Stomach smooth muscle (tissue), 2 donors: ENCODE data around the gene PDZRN3.

Experiments
- H3K27ac ChIP-seq: one replicate; pipeline ENCODE4 v1.7.0; 2013; ENCODE audit warnings: mild to moderate bottlenecking, low read length, inconsistent platforms
- H3K27me3 ChIP-seq, 2 donors: one replicate each; pipeline ENCODE4 v1.7.0; 2013; ENCODE audit warnings: low read length in 2 of 2; ENCODE audit not compliant: insufficient read depth in 2 of 2, control insufficient read depth in 1 of 2
- H3K36me3 ChIP-seq, 2 donors: one replicate each; pipeline ENCODE4 v1.7.0; 2013; ENCODE audit warnings: low read length in 2 of 2; ENCODE audit not compliant: control insufficient read depth in 2 of 2, insufficient read depth in 2 of 2
- H3K4me1 ChIP-seq: one replicate; pipeline ENCODE4 v1.7.0; 2013; ENCODE audit warnings: low read length; ENCODE audit not compliant: control insufficient read depth, insufficient read depth
- H3K4me3 ChIP-seq, 2 donors: one replicate each; pipeline ENCODE4 v1.7.0; 2013; ENCODE audit warnings: low read length in 2 of 2
- H3K9ac ChIP-seq, 2 donors: one replicate each; pipeline ENCODE4 v1.7.0; 2013; ENCODE audit warnings: low read length in 2 of 2, mild to moderate bottlenecking in 1 of 2
- H3K9me3 ChIP-seq, 2 donors: one replicate each; pipeline ENCODE4 v1.7.0; 2013; ENCODE audit warnings: low read length in 2 of 2; ENCODE audit not compliant: control insufficient read depth in 2 of 2
- donor health status: healthy.
- donor health status: Pancreatic carcinoma.

Gene PDZRN3

GRCh38 chr3:73656241-73656890 is 31.6 kb upstream of the PDZRN3 start:
- no peaks in the 10 kb centered on the region for H3K4me1 ChIP-seq
- H3K27ac ChIP-seq: no peak overlapping the region
- no peaks in the 10 kb centered on the region for H3K27me3 ChIP-seq
- H3K9ac ChIP-seq: no peak overlapping the region
- no peaks in the 10 kb centered on the region for H3K9me3 ChIP-seq
- H3K4me3 ChIP-seq: no peak overlapping the region
- no peaks in the 10 kb centered on the region for H3K36me3 ChIP-seq

- no peak overlapping the region for H3K9ac ChIP-seq
- H3K4me3 ChIP-seq: no peak overlapping the region
- no peaks in the 10 kb centered on the region for H3K4me1 ChIP-seq
- no peaks in the 10 kb centered on the region for H3K36me3 ChIP-seq
- no peaks in the 10 kb centered on the region for H3K9me3 ChIP-seq
- H3K27me3 ChIP-seq: no peaks in the 10 kb centered on the region
- no peak overlapping the region for H3K27ac ChIP-seq
Measured at GRCh38 chr3:73655197-73655596, 30.5 kb upstream of the PDZRN3 start.

DNA sequence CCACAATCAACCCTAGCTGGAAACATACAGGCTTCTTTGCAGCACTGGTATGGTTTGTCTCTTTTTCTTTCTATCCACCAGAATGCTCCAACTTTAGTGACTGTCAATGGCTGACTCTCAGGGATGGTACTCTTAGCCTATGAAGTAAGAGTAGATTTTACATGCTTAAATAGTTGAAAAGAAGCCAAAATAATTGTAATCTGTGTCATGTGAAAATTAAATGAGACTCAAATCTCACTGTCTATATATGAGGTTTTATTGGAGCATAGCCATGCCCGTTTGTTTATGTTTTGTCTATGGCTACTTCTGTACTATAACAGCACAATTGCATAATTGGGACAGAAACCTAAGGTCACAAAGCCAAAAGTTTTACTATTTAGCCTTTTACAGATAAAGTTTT is 29.1 kb upstream of the PDZRN3 start:
- Histone ChIP-seq H3K9ac (no peak overlapping the region), H3K9me3 (no peaks in the 10 kb centered on the region), H3K27ac (no peak overlapping the region), H3K4me3 (no peak overlapping the region), H3K36me3 (no peaks in the 10 kb centered on the region), H3K4me1 (peaks cover 5% of the 10 kb centered on the region), H3K27me3 (no peaks in the 10 kb centered on the region)

GRCh38 chr3:73653351-73653750 is 28.6 kb upstream of the PDZRN3 start:
- no peak overlapping the region for H3K9ac ChIP-seq
- H3K36me3 ChIP-seq: no peaks in the 10 kb centered on the region
- H3K4me1 ChIP-seq: peaks cover 5% of the 10 kb centered on the region
- H3K9me3 ChIP-seq: no peaks in the 10 kb centered on the region
- no peak overlapping the region for H3K4me3 ChIP-seq
- no peak overlapping the region for H3K27ac ChIP-seq
- no peaks in the 10 kb centered on the region for H3K27me3 ChIP-seq

GRCh38 chr3:73652896-73653295 is 28.2 kb upstream of the PDZRN3 start:
- no peaks in the 10 kb centered on the region for H3K9me3 ChIP-seq
- H3K4me3 ChIP-seq: no peak overlapping the region
- H3K36me3 ChIP-seq: no peaks in the 10 kb centered on the region
- no peak overlapping the region for H3K9ac ChIP-seq
- no peak overlapping the region for H3K27ac ChIP-seq
- peaks cover 5% of the 10 kb centered on the region for H3K4me1 ChIP-seq
- no peaks in the 10 kb centered on the region for H3K27me3 ChIP-seq

DNA sequence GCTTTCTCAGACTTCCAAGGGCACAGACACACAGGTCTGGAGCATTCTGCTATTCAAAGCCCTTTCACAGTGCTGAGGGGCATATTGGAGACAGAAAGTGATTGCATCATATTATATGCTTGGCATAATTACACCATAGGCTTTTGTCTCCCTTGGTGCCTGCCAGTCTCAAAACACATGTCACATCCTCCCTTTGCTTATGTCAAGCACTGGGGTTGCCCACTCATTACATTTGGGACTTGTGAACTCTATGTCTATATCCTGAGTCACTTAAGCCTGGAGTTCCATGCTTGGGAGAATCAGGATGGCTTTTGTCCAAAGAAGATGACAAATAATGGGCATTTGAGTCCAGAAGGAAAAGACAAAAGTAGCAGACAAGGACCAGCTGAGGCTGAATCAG is 12.3 kb upstream of the PDZRN3 start:
- no peaks in the 10 kb centered on the region for H3K27me3 ChIP-seq
- no peaks in the 10 kb centered on the region for H3K36me3 ChIP-seq
- no peaks in the 10 kb centered on the region for H3K9me3 ChIP-seq
- peaks cover 3% of the 10 kb centered on the region for H3K4me1 ChIP-seq
- peak overlapping the region; percentile 53 for H3K27ac ChIP-seq
- H3K9ac ChIP-seq: no peak overlapping the region
- H3K4me3 ChIP-seq: no peak overlapping the region

DNA sequence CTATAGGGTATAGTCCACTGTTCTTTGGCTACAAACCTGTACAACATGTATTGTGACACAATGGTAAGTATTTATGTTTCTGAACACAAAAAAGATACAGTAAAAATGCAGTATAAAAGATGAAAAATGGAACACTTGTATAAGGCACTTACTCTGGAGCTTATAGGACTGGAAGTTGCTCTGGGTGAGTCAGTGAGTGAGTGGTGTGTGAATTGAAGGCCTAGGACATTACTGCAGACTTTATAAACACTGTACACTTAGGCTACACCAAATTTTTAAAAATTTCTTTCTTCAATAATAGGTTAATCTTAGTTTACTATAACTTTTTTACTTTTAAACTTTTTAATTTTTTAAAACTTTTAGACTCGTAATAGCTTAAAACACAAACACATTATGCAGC is 10.5 kb upstream of the PDZRN3 start:
- no peaks in the 10 kb centered on the region for H3K27me3 ChIP-seq
- H3K9me3 ChIP-seq: no peaks in the 10 kb centered on the region
- H3K9ac ChIP-seq: no peak overlapping the region
- no peak overlapping the region for H3K4me3 ChIP-seq
- H3K27ac ChIP-seq: no peak overlapping the region
- peaks cover 3% of the 10 kb centered on the region for H3K4me1 ChIP-seq
- H3K36me3 ChIP-seq: no peaks in the 10 kb centered on the region

GRCh38 chr3:73633916-73634344 is 9.2 kb upstream of the PDZRN3 start:
- Histone ChIP-seq H3K9me3 (no peaks in the 10 kb centered on the region), H3K36me3 (no peaks in the 10 kb centered on the region), H3K4me1 (peaks cover 3% of the 10 kb centered on the region), H3K27ac (no peak overlapping the region), H3K4me3 (no peak overlapping the region), H3K9ac (no peak overlapping the region), H3K27me3 (no peaks in the 10 kb centered on the region)

DNA sequence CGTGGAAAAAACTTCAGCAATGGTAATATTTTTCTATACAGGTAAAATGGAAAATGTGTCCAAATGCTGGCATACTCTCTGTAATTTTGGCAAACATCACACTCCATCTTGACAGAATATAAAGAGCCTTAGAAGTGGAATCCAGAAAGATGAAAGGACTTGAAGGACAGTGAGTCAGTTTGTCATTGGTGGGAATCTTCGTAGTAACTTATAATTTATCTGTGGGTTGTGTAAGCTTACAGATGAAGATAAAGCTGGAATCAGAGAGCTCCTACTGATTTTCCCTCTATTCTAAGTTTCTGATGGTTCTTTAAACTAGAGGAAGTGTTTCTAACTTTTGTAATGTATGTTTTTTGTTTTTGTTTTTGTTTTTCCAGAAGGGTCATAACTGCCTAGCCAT is 8.7 kb upstream of the PDZRN3 start:
- Histone ChIP-seq H3K27ac (no peak overlapping the region), H3K36me3 (no peaks in the 10 kb centered on the region), H3K4me3 (no peak overlapping the region), H3K9me3 (no peaks in the 10 kb centered on the region), H3K27me3 (no peaks in the 10 kb centered on the region), H3K4me1 (peaks cover 3% of the 10 kb centered on the region), H3K9ac (no peak overlapping the region)

GRCh38 chr3:73626106-73626505 is 1.4 kb upstream of the PDZRN3 start:
- Histone ChIP-seq H3K36me3 (no peaks in the 10 kb centered on the region), H3K27me3 (no peaks in the 10 kb centered on the region), H3K27ac (peak overlapping the region; percentile 94), H3K4me3 (peak overlapping the region; percentile 96), H3K4me1 (peaks cover 24% of the 10 kb centered on the region), H3K9ac (peak overlapping the region; percentile 90 to 96), H3K9me3 (no peaks in the 10 kb centered on the region)

DNA sequence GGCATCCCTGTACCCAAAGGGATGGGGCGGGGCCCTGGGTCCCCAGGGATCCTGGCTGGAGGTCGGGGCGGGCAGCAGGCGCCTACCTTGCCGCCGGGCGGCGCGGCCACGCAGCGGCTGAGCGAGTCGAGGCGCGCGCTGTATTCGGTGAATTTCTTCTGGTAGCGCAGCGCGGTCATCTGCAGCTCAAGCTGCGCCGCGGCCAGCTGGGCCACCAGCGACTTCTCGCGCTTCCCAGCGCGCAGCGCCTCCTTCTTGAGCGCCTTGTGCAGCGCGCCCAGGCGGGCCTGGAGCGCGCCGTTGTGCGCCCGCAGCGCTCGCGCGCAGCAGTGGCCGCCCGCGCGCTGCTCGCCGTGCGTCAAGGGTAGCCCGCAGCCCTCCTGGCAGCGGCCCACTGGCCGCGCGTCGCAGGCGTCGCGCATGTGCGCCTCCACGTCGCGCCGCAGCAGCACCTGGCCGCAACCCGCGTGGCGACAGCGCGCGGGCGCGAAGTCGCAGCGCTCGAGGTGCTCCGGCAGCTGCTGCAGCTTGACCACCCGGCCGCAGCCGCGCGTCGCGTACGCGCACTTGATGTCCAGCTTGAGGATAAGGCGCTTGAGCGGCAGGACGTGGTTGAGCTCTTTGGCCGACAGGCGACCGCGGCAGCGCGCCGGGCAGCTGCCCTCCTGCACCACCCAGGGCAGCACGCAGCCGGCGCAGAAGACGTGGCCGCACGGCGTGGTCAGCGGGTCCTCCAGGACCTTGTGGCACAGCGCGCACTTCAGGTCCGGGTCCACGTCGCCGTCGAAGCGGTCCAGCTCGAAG is 522 bp downstream of the PDZRN3 start:
- H3K36me3 ChIP-seq: no peaks in the 10 kb centered on the region
- H3K27me3 ChIP-seq: no peaks in the 10 kb centered on the region
- peak overlapping the region; percentile 94 for H3K27ac ChIP-seq
- peak overlapping the region; percentile 96 for H3K4me3 ChIP-seq
- H3K9me3 ChIP-seq: no peaks in the 10 kb centered on the region
- H3K4me1 ChIP-seq: peaks cover 36% of the 10 kb centered on the region
- H3K9ac ChIP-seq: peak overlapping the region; percentile 90 to 96
